HG03066 (cell line): ENCODE measurements around the gene N4BP3.
"Not testable (repeated sequence)": the region's sequence is repeated elsewhere in the genome, so short reads cannot be mapped to it uniquely, and the experiment has no call there.

Experiments
- ATAC-seq: cut with Tn5 transposase; IDR thresholded peaks from one replicate; pipeline ENCODE4 v1.9.1; 2021; ENCODE audit warnings: low read depth; ENCODE audit not compliant: unreplicated experiment

Gene N4BP3

DNA sequence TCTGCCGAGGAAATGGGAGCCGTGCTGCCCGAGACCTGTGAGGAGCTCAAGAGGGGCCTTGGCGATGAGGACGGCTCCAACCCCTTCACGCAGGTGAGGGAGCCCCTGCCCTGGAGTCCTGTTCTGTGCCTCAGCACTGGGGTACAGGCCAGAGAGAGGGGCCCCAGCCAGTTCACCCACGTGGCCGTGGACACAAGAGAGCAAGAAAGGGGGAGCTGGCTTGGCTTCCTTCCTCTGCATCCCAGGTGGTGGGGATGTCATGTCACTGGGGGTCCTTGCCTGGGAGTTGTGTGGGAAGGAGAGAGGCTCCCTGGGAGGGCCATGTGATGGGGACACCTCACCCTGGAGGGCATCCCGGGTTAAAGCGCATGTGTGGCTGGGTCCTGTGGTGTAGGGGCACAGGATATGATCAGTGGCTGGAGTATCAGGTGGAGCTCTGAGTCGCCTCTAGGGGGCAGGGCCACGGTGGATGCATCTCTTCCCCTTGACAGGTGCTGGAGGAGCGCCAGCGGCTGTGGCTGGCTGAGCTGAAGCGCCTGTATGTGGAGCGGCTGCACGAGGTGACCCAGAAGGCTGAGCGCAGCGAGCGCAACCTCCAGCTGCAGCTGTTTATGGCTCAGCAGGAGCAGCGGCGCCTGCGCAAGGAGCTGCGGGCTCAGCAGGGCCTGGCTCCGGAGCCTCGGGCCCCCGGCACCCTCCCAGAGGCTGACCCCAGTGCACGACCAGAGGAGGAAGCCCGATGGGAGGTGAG lies 7.5 kb downstream of the N4BP3 start:
- ATAC-seq: peak; percentile 68

DNA sequence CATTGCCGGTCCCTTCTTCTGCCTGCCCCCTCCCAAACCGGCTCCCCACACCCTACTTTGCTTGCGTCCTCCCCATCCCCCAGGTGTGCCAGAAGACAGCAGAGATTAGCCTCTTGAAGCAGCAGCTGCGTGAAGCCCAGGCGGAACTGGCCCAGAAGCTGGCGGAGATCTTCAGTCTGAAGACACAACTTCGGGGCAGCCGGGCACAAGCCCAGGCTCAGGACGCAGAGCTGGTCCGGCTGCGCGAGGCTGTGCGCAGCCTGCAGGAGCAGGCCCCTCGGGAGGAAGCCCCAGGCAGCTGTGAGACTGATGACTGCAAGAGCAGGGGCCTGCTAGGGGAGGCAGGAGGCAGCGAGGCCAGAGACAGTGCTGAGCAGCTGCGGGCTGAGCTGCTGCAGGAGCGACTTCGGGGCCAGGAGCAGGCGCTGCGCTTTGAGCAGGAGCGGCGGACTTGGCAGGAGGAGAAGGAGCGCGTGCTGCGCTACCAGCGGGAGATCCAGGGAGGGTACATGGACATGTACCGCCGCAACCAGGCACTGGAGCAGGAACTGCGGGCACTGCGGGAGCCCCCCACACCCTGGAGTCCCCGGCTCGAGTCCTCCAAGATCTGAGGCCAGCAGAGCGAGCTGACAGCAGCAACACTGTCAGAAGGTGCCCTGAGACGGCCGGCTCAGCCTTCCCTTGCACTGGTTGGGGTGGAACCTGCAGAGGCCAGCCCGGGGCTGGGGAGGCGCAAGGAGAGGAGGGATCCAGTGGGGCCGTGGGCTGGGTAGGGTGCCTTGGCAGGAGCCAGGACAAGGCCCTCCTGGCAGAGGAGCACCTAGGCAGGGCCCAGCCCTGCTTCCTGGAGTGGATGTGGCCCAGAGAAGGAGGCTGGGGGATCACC lies 8.3 kb downstream of the N4BP3 start:
- ATAC-seq: no peak

DNA sequence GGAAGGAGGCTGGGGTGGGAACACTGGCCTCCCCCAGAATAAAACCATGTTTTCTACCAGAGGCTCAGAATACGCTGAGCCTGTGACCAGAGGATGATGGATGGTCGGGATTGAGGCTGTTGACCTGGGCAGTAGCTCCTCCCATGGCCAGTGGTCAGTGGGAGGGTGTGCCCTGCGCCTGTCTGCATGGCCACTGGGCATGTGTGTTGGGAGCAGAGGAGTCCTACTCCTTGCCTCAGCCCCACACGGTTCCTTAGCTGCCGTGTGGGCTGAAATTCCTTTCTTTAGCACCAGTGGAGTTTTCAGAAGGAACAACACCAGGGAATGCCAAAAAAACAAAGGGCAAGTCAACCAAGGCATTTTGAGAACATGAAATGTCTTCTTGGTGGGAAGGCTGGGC lies 9.0 kb downstream of the N4BP3 start:
- no peak for ATAC-seq

DNA sequence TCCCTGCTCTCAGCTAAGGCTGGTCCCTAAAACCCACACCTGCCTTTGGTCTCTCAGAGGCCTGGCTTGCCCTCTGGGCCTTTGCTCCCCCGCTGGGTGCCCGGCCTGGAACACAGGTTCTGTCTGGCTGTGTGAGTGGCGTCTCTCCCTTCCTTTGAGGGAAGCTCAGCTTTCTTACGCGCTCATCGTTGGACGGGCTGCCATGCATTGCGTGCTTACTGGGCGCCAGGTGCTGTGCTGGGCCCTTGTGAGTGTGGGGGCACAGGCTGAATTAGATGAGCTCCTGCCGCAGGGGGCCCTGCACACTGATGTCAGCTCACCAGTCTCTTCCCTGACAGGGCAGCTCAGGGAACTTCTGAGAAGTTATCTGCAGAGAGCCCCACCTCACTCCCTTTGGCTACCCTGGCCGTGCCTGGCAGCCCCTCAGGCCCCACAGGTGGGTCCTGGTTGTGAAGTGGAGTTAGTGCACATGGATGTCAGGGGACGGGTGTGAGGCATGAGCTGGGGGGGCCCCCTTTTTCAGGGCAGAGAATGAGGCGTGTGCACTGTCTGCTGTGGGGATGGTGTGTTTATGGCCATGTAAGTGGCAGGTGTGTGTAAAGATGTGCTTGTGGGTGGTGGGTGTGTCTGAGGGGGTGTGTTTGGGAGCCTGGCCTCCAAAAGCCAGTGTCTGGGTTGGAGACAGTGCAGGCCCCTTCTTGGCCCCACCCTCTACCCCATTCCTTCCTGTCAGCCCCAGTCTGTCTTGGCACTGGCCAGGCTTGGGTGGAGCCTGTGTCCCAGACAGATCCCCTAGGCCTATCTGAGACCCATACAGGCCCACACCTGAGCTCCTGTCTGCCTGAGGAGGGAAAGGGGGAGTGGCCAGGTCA lies 10.0 kb downstream of the N4BP3 start:
- no peak for ATAC-seq

DNA sequence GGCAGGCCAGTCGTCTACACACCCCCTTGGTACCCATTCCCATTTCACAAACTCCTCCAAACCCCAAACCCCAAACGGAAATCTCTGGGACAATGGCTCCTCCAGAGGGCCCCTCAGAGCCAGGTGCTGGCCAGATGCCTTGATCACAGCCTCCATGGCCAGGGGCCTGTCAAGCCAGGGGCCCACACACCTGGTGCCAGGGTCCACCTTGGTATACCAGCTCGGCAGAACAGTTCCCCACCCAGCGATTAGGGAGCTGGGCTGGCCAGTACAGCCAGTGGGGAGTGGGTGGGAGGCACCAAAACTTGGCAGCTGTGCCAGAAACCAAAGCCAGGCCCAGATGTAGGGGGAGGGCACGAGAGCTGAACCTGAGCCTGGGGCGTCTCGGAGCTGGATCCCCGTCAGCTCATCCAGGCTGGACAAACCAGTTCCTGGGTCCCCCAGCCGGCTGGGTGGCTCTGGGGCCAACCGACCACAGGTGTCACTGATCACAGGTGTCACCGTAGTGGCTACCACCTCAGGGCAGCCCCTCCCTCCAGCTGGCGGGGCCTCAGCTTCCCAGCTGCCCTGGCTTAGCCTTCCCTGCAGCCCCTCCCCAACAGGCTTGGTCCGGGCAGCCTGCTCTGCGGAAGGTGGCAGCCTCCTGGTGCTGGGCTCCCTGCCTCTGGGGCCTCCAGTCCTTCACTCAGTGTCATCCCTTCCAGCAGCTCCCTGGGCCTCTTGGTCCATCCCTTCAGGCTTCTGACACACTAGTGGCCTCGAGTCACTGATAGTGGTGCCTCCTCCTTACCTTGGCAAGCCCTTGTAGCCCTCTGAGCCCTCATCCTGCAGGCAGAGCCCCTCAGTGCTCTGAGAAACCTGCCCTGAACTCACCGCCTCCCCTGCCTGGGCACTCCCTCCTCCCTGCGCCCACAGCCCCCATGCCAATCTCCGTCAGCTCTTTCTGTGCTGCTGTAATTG lies 10.9 kb downstream of the N4BP3 start:
- ATAC-seq: no peak

DNA sequence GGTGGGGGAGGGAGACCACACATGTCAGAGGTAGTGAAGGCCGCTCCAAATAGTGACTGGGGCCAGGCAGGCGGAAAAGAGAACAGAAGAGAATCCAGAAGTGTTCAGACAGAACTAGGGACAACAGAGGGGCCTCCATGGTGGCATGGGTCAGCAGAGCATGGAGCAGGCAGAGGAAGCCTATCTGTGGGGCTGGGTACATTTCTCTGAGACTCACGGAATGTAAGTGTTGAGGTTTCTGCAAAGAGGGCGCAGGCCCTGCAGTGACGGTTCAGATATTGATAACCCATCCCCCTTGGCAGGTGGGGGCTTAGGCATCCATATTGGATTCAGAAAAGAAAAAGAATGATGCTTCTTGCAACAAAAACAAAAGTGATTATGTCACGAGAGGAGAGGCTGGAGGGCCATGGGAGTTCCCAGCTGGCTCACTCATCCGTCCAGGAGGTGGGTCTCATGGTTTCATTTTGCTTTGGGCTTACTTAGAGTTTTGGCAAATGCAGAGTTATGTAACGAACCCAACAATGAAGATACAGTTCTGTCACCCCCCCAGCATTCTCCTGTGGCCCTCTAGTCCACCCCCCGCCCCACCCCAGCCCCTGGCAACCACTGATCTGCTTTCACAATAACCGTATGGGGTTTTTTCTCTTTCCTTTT lies 12.0 kb downstream of the N4BP3 start:
- no peak for ATAC-seq

DNA sequence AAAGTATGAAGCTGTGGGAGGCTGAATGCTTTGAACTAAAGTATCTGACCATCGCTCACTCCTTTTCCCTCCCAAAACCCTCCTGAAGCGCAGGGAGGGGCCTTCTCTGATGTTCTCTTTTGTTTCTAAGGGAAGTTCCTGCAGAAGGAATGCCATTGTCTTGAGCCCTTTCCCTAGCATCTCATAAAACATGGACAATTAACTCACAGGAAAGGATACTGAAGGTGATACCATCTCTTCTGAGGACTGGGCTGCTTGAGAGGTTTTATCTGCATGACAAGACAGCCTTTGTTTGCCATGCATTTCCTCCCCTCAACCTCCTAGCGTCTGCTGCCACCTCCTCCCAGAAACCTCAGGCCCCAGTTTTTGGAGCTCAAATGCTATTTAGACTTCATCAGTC lies 13.2 kb downstream of the N4BP3 start:
- ATAC-seq: no peak

DNA sequence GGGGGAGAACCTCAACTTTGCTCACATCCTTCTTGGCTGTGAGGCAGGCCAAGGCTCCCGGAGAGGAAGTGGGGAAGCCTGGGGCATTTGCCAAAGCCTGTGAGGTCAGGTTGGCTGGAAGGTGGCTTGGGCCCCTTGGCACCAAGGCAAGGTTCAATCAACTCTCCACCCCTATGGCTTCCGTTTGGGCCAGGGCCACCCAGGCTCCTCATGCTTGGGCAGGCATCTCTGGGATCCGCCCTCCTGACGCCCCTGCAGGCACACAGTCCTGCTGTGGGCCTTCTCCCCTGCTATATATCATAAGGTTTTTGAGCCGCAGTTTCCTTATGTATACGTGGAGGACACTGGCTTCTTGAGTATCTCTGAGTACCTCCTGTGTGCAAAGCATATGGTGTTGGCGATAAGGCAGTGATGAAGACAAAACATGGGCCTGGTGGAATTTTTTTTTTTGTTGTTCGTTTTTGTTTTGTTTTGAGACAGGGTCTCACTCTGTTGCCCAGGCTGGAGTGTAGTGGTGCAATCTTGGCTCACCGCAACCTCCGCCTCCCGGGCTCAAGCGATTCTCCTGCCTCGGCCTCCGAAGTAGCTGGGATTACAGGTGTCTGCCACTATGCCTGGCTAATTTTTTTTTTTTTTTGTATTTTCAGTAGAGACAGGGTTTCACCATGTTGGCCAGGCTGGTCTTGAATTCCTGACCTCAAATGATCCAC lies 14.1 kb downstream of the N4BP3 start:
- ATAC-seq: not testable (repeated sequence)

DNA sequence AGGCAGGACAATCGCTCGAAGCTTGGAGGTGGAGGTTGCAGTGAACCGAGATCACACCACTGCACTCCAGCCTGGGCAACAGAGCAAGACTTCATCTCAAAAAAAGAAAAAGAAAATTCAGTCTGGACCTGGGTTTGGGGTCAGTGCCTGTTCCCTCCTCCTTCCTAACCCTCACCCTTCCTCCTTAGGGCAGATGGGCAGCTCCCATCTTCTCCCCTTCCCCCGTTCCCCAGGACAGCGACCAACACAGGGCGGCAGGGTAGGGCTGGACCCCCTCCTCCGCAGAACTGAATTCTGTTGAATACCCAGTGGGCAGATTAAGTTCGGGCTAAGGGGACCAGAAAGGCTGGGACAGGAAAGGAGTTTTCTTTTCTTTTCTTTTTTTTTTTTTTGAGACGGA lies 16.0 kb downstream of the N4BP3 start:
- ATAC-seq: no peak

DNA sequence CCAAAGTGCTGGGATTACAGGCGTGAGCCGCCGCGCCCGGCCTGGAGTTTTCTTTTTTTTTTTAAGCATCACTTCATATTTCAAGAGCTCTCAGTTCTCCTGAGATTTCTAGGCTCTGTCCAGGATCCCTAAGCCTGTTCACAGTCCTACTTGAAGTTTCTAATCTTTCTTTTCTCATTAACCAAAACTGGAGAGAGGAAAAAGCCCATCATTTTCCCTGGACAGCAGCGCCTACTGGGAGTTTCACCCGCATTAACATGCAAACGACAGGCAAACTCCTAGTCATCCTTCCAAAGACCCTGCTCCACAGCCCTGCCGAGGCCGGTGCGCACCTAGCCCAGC lies 16.9 kb downstream of the N4BP3 start:
- ATAC-seq: not testable (repeated sequence)

DNA sequence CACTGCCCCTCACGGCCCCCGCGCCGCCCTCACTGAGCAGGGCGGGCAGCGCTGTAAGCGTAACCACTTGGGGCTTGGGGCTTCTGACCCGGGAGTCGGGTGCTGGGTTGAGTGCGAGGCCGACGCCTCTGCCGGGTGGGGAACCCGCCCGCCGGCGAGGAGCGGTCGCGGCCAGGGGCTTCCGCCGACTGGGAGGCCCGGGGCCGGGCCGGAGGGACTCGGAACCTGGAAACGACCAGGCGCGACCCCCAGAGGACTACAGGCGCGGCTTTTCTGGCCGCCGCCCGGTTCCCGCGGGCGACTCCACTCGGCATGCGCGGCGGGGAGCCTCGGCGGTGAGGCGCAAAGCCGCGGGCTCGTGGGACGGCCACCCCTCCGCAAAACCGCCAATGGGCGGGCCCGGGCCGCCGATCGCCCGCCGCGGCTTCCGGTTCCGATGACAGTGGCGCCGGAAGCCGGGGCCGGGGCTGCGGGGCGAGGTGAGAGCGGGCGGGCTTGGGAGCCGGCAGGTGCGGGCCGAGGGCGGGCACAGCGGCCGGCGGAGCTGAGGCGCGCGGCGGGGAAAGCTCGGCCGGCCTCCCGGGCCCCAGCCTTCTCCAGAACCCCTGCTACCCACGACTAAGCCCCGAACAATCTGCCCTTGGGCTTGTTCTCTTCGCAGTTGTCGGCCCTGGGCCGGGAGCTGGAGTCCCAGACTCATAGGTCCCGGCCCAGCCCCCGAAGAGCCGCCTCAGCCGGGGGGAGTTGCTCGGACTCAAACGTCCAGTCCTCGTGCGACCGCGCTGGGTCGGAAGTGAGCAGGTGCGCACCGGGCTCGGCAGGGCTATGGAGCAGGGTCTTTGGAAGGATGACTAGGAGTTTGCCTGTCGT lies 17.5 kb downstream of the N4BP3 start, which contains the start of gene RMND5B:
Gene RMND5B (plus strand): TSS at position 439 of the 870 bp plus-strand sequence. CDS start 7,106 bp downstream, outside the sequence.
- ATAC-seq: peak; percentile 85

DNA sequence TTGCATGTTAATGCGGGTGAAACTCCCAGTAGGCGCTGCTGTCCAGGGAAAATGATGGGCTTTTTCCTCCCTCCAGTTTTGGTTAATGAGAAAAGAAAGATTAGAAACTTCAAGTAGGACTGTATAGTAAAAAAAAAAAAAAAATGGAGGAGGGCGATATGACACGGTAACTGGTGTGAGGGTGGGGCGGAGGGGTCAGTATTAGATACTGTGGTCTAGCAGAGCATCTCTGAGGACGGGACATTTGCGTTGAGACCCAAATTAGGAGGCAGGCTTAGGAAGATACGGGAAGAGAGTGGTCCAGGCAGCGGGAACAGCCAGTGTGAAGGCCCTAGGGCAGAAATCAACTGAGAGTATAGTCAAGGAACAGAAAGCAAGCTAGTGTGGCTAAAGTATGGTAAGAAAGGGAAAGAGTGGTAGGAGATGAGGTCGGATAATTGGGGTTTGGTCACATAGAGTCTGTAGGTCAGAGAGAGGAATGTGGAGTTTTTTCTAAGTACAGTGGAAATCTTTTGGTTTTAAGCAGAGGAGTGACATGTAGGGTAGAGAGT lies 18.2 kb downstream of the N4BP3 start:
- no peak for ATAC-seq

DNA sequence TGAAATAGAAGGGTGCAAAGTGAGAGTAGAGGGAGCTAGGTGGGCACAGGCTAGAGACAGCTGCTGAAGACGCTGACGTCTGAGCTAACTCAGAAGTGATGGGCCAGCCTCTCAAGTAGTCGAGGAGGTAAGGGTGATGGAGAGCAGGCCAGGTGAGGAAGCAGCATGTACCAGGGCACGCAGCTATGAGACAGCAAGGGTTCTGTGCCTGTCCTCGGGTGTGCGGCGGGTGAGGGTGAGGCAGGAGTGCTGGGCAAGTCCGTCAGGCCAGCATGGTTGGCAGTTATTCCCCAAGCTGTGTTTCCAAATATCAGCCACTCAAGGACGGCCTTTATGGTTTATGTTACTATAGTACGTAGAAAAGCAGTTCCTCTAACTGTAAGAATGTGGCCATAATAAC lies 23.7 kb downstream of the N4BP3 start:
- ATAC-seq: no peak

DNA sequence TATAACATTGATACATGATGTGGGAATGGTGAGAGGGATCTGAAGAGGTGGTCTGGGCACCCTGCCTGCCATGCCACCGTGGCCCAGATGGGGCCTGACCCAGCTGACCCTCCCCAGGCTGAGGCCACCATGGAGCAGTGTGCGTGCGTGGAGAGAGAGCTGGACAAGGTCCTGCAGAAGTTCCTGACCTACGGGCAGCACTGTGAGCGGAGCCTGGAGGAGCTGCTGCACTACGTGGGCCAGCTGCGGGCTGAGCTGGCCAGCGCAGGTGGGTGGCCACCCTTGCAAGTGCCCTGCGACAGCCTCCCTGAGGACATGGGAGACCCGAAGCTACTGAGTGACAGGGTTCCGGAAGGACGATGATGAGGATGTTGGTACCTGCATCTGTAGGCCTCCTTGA lies 24.7 kb downstream of the N4BP3 start:
- ATAC-seq: no peak

DNA sequence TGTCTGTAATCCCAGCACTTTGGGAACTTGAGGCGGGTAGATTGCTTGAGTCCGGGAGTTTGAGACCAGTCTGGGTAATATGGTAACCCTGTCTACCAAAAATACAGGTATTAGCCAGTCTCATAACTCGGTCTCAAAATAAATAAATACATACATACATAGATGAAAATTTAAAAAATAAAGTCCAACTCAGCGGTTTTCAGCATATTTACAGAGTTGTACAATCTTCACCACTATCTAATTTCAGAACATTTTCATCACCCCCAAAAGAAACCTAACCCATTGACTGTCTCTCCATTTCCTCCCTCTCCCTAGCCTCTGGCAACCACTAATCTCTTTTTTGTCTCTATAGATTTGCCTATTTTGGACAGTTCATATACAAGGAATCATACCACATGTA lies 28.2 kb downstream of the N4BP3 start:
- no peak for ATAC-seq

DNA sequence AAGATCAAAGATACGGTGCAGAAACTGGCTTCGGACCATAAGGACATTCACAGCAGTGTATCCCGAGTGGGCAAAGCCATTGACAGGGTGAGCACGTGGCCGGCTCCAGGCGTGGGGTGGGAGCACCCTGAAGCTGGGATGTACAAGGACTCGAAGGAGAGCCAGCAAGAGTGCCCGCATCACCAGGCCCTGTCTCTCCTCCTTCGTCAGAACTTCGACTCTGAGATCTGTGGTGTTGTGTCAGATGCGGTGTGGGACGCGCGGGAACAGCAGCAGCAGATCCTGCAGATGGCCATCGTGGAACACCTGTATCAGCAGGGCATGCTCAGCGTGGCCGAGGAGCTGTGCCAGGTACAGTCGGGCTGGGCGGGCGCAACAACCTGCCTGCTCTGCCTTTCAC lies 29.3 kb downstream of the N4BP3 start:
- no peak for ATAC-seq

DNA sequence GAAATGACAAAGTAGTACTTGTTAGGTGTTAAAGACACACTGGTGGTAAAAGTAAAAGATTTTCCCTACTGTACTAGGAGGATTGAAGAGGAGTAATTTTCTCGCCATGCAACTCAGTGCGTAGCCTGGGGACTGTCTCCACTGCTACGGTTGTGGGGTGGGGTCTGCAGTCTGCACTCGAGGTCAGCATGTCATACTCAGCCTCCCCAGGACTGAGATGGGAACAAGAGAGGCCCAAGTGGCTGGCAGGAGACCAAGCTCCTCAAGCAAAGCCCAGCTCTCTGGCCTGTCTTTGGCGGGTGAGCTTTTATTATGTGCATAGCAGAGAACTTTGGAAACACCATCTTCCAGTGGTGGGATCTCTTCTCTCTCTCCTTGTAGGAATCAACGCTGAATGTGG lies 29.9 kb downstream of the N4BP3 start:
- no peak for ATAC-seq
